Endothelial cell of umbilical vein (primary cell): ENCODE measurements around the gene MGARP. TPM values are rescaled to one million over a fixed set of nuclear protein-coding genes. Genes with fewer than 3 reads are reported as not detected.
"Not testable (repeated sequence)": the region's sequence is repeated elsewhere in the genome, so short reads cannot be mapped to it uniquely, and the experiment has no call there.

Experiments used
- BruUV-seq: library from RNA; stranded (reverse); fragments of 400-500 nt; replicated peaks from 2 replicates; lab custom pipeline; 2021; lab: Mats Ljungman, UMichigan
- CTCF ChIA-PET: fragments of 300-600, 350-600 bp; sonication (Branson Sonifier 250); formaldehyde crosslinking; loops from one replicate; lab custom pipeline; 2021; ENCODE audit warnings: antibody characterized with exemption, inconsistent platforms; lab: Charles Lee
- POLR2A ChIA-PET: fragments of 300-600, 350-600 bp; sonication (Branson Sonifier 250); formaldehyde crosslinking; loops from one replicate; lab custom pipeline; 2021; ENCODE audit warnings: antibody characterized with exemption, inconsistent platforms; lab: Charles Lee
- DNase-seq: peaks from one replicate; pipeline ENCODE4 v3.0.0-alpha.2; 2011; ENCODE audit warnings: low read depth, low spot score
- FAIRE-seq: peaks from 2 replicates; lab custom pipeline; 2011; peaks lifted over from hg19 to GRCh38; lab: Jason Lieb, UNC
- H2AFZ ChIP-seq: 2 replicates; pipeline ENCODE4 v1.6.0; 2012; ENCODE audit warnings: low read depth, low read length, control low read depth, inconsistent platforms
- H3K27ac ChIP-seq: 2 replicates; pipeline ENCODE4 v1.5.1; 2011; ENCODE audit warnings: low read depth, mild to moderate bottlenecking, control low read depth, low read length, moderate library complexity; ENCODE audit not compliant: insufficient read depth
- H3K27me3 ChIP-seq, 2 experiments: 2 replicates each; pipeline versions ENCODE4 v1.6.0 to v1.6.1; 2011; ENCODE audit warnings: low read length in 2 of 2, mixed read lengths in 1 of 2; ENCODE audit not compliant: control insufficient read depth in 2 of 2, insufficient read depth in 2 of 2
- H3K36me3 ChIP-seq, 2 experiments: 2 replicates in 1 of 2; 3 replicates in 1 of 2; pipeline ENCODE4 v1.5.1; 2011; ENCODE audit warnings: low read length in 2 of 2, mild to moderate bottlenecking in 1 of 2, moderate library complexity in 1 of 2; ENCODE audit not compliant: control insufficient read depth in 2 of 2, insufficient read depth in 2 of 2; ENCODE audit errors: extremely low read depth in 1 of 2
- H3K4me1 ChIP-seq: 3 replicates; pipeline ENCODE4 v1.5.1; 2011; ENCODE audit warnings: mild to moderate bottlenecking, low read length; ENCODE audit not compliant: control insufficient read depth, insufficient read depth; ENCODE audit errors: extremely low read depth
- H3K4me2 ChIP-seq: 2 replicates; pipeline ENCODE4 v1.6.1; 2011; ENCODE audit warnings: low read length, control low read depth, mixed read lengths; ENCODE audit not compliant: insufficient read depth
- H3K4me3 ChIP-seq, 3 experiments: fragments of 200-600 bp in 1 of 3; sonication (generic), shearing (Covaris generic) in 1 of 3; replicated peaks in 1 of 3; 2 replicates each; pipeline ENCODE4 v1.5.1; 2011 to 2016; ENCODE audit warnings: control low read depth in 3 of 3, low read length in 3 of 3, mild to moderate bottlenecking in 2 of 3, inconsistent platforms in 1 of 3, low read depth in 1 of 3, moderate library complexity in 1 of 3; ENCODE audit not compliant: insufficient read depth in 1 of 3
- H3K79me2 ChIP-seq: 2 replicates; pipeline ENCODE4 v1.6.0; 2012; ENCODE audit warnings: low read length, inconsistent platforms; ENCODE audit not compliant: control insufficient read depth, insufficient read depth
- H3K9ac ChIP-seq: replicated peaks from 2 replicates; pipeline ENCODE3; 2011; ENCODE audit warnings: low read length, control low read depth; ENCODE audit not compliant: insufficient read depth; ENCODE audit errors: extremely low read depth
- H3K9me1 ChIP-seq: replicated peaks from 3 replicates; pipeline ENCODE4 v1.6.0; 2011; ENCODE audit warnings: mild to moderate bottlenecking, low read length; ENCODE audit not compliant: control insufficient read depth, insufficient read depth; ENCODE audit errors: extremely low read depth
- H3K9me3 ChIP-seq: replicated peaks from 2 replicates; pipeline ENCODE4 v1.5.1; 2012; ENCODE audit warnings: low read length, inconsistent platforms; ENCODE audit not compliant: control insufficient read depth, insufficient read depth
- H4K20me1 ChIP-seq: replicated peaks from 2 replicates; pipeline ENCODE3; 2011; ENCODE audit warnings: mild to moderate bottlenecking, low read length; ENCODE audit not compliant: control insufficient read depth, insufficient read depth; ENCODE audit errors: extremely low read depth
- EZH2 ChIP-seq: IDR thresholded peaks from 2 replicates; pipeline ENCODE4 v1.6.1; 2012; ENCODE audit warnings: borderline replicate concordance, low read depth, mild to moderate bottlenecking, moderate library complexity, low read length, inconsistent platforms; ENCODE audit not compliant: severe bottlenecking
- FOS ChIP-seq: IDR thresholded peaks from 2 replicates; pipeline ENCODE4 v1.6.1; 2011; ENCODE audit warnings: mild to moderate bottlenecking, low read length, moderate library complexity, borderline replicate concordance; ENCODE audit not compliant: insufficient read depth
- GATA2 ChIP-seq: IDR thresholded peaks from 2 replicates; pipeline ENCODE4 v1.7.0; 2011; ENCODE audit warnings: low read depth, mild to moderate bottlenecking, moderate library complexity, mixed read lengths, low read length; ENCODE audit not compliant: insufficient read length, insufficient read depth
- JUN ChIP-seq: IDR thresholded peaks from 2 replicates; pipeline ENCODE4 v1.6.1; 2011; ENCODE audit warnings: borderline replicate concordance, low read depth; ENCODE audit not compliant: insufficient read length, insufficient read depth
- MAX ChIP-seq: IDR thresholded peaks from 2 replicates; pipeline ENCODE4 v1.6.1; 2011; ENCODE audit not compliant: insufficient read depth, insufficient read length
- MYC ChIP-seq: IDR thresholded peaks from one replicate; pipeline ENCODE4 v1.6.1; 2011; ENCODE audit warnings: mild to moderate bottlenecking, low read depth, low read length
- POLR2A ChIP-seq: IDR thresholded peaks from 2 replicates; pipeline ENCODE4 v1.6.1; 2012; ENCODE audit warnings: low read depth, mild to moderate bottlenecking, control low read depth, low read length
- POLR2AphosphoS5 ChIP-seq: IDR thresholded peaks from 2 replicates; pipeline ENCODE4 v1.6.1; 2012; ENCODE audit warnings: low read depth, mild to moderate bottlenecking, control low read depth, low read length, moderate library complexity; ENCODE audit not compliant: insufficient read depth
- dilution Hi-C: fragments of 300-500 bp; cut with MboI; formaldehyde crosslinking; loops from one replicate; pipeline ENCODE4 v1.15.0; 2019; ENCODE audit warnings: low sequenced_read_pairs; ENCODE audit not compliant: extremely low pct_ligation_motif_present
- intact Hi-C: fragments of 100-400 bp; cut with micrococcal nuclease; formaldehyde crosslinking; loops from one replicate; pipeline ENCODE4 v1.10.0; 2022
- polyA plus RNA-seq, 4 experiments: library from polyadenylated mRNA; depleted of rRNA in 3 of 4; stranded (reverse) in 3 of 4; unstranded in 1 of 4; fragments of >200 nt; gene quantifications; 2 replicates each; pipeline versions ENCODE4 v1.2.1 to v1.2.3, GENCODE V29; 2011 to 2012; ENCODE audit warnings: missing spikeins in 1 of 4
- total RNA-seq: library from RNA; stranded (reverse); gene quantifications from 2 replicates; pipeline ENCODE4 v1.2.3, GENCODE V29; 2021
- TF ChIP-seq, protein P1 (sequence below), 2 donors: IDR thresholded peaks; 1 replicate in 1 of 2; 2 replicates in 1 of 2; pipeline ENCODE4 v1.5.1; 2011; ENCODE audit warnings: low read length in 2 of 2, mild to moderate bottlenecking in 2 of 2, moderate library complexity in 2 of 2, control low read depth in 1 of 2, inconsistent platforms in 1 of 2, low read depth in 1 of 2; ENCODE audit not compliant: insufficient read depth in 1 of 2; ENCODE audit errors: extremely low read depth in 1 of 2

The MGARP gene
- total and polyA plus RNA-seq, 2 donors (not counting 3 experiments of a cell fraction or from before 2014, with no cell fraction given) = 25.9 to 26.6 TPM

DNA sequence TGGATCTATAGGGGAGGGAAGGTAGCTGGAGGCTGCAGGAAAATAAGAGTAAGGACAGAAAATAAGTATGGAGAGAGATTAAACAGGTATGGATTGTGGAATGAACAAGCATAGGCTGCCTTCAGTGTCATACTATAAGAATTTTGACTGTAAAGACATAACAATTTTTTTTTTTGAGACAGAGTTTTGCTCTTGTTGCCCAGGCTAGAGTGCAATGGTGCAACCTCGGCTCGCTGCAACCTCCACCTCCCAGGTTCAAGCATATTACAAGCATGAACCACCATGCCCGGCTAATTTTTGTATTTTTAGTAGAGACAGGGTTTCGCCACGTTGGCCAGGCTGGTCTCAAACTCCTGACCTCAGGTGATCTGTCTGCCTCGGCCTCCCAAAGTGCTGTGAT lies 24.4 kb downstream of the MGARP start:
- H4K20me1 ChIP-seq, H3K4me1 ChIP-seq, BruUV-seq, H3K4me3 ChIP-seq, H3K4me2 ChIP-seq, POLR2A ChIA-PET, H3K27me3 ChIP-seq, DNase-seq, FAIRE-seq, intact Hi-C loops, dilution Hi-C loops, CTCF ChIA-PET, H3K9me1 ChIP-seq, H3K36me3 ChIP-seq, H2AFZ ChIP-seq, H3K27ac ChIP-seq, H3K9me3 ChIP-seq, H3K79me2 ChIP-seq, H3K9ac ChIP-seq: not testable (repeated sequence)

DNA sequence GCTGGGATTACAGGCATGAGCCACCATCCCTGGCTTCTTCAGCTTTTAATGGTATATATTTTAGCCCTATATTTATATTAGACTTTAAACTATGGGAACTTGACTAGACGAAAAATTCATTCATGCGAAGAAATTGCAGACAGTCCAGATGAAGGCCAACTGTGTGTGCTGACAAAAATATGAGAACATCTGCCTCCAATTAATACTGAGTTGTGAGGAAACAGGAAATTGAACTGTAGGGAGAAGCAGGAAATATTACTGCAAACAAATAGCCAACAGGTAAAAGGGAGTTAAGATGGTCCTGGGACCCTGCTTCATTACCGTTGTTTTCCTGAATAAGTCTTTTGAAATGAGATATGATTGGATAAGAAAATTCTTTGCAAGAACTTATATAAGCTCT lies 26.3 kb downstream of the MGARP start:
- H3K4me1 ChIP-seq = no peaks in the 10 kb centered on the region
- no TSS peak for BruUV-seq
- ChIA-PET CTCF (interaction anchor here (0.9 to 1.6 kb wide), 6 partner anchors 8 to 223 kb away, joined by 3 to 6 read pairs (median 5); no protein-coding TSS in a partner anchor), POLR2A (no interaction called here)
- no peak overlapping the region for H3K9ac ChIP-seq
- no peak overlapping the region for H3K27ac ChIP-seq
- no peak overlapping the region for H2AFZ ChIP-seq
- FAIRE-seq (no peak), DNase-seq (no peak)
- H3K4me2 ChIP-seq = no peak overlapping the region
- H3K27me3 ChIP-seq = no peaks in the 10 kb centered on the region
- intact Hi-C loops (no loop called here), dilution Hi-C loops (no loop called here)
- H3K9me1 ChIP-seq = peaks cover 2% of the 10 kb centered on the region
- H3K79me2 ChIP-seq = no peaks in the 10 kb centered on the region
- TF ChIP-seq MAX (no peak), MYC (no peak), POLR2AphosphoS5 (no peak), FOS (no peak), JUN (no peak), EZH2 (no peak), GATA2 (no peak), POLR2A (no peak)
- TF ChIP-seq, protein P1, sequence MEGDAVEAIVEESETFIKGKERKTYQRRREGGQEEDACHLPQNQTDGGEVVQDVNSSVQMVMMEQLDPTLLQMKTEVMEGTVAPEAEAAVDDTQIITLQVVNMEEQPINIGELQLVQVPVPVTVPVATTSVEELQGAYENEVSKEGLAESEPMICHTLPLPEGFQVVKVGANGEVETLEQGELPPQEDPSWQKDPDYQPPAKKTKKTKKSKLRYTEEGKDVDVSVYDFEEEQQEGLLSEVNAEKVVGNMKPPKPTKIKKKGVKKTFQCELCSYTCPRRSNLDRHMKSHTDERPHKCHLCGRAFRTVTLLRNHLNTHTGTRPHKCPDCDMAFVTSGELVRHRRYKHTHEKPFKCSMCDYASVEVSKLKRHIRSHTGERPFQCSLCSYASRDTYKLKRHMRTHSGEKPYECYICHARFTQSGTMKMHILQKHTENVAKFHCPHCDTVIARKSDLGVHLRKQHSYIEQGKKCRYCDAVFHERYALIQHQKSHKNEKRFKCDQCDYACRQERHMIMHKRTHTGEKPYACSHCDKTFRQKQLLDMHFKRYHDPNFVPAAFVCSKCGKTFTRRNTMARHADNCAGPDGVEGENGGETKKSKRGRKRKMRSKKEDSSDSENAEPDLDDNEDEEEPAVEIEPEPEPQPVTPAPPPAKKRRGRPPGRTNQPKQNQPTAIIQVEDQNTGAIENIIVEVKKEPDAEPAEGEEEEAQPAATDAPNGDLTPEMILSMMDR (IDR thresholded peaks at IDR 0.05; ENCODE audit: extremely low read depth in 1 of 2, insufficient read depth in 1 of 2, low read depth in 1 of 2, low read length in 2 of 2) = no peak
- H3K9me3 ChIP-seq = no peaks in the 10 kb centered on the region
- no peaks in the 10 kb centered on the region for H3K36me3 ChIP-seq
- H4K20me1 ChIP-seq = no peaks in the 10 kb centered on the region
- no peak overlapping the region for H3K4me3 ChIP-seq
